MM.1S (cell line): ENCODE results near the gene RTN4RL2.

ENCODE experiments used
- CTCF ChIP-seq: fragments of 300-600 bp; sonication (generic); IDR thresholded peaks from 2 replicates; pipeline ENCODE4 v1.5.1; 2016; ENCODE audit warnings: antibody characterized with exemption, low read length, mixed read lengths
- EZH2 ChIP-seq: fragments of 300-600 bp; sonication (generic); optimal IDR thresholded peaks from 2 replicates; pipeline ENCODE3; 2017; ENCODE audit warnings: low read depth, mild to moderate bottlenecking, antibody characterized with exemption, low read length, mixed read lengths

DNA sequence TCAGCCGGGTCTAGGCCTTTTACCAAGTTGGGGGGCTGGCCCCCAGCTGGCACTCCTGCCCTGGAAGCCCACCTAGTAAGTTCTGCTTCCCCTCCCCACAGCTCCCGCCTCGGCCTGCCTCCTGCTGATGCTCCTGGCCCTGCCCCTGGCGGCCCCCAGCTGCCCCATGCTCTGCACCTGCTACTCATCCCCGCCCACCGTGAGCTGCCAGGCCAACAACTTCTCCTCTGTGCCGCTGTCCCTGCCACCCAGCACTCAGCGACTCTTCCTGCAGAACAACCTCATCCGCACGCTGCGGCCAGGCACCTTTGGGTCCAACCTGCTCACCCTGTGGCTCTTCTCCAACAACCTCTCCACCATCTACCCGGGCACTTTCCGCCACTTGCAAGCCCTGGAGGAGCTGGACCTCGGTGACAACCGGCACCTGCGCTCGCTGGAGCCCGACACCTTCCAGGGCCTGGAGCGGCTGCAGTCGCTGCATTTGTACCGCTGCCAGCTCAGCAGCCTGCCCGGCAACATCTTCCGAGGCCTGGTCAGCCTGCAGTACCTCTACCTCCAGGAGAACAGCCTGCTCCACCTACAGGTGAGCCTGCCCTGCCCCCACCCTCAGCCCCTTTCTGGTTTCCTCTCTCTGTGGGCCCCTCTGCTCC is 7.3 kb downstream of the RTN4RL2 start:
- no peak for TF ChIP-seq CTCF
- TF ChIP-seq EZH2 = no peak
